SK-N-SH treated with all-trans-retinoic acid at 6 μM for 48 hours (cell line): ENCODE data around the gene C14orf119.

Experiments used
- RARB ChIP-seq: fragments of 250-450 bp; sonication (Bioruptor Pico); IDR thresholded peaks from 2 replicates; pipeline ENCODE4 v1.8.0; 2021; ENCODE audit warnings: mild to moderate bottlenecking, moderate library complexity
- TCF4 ChIP-seq: fragments of 250-450 bp; sonication (Bioruptor Pico); IDR thresholded peaks from 2 replicates; pipeline ENCODE4 v1.8.0; 2021; ENCODE audit warnings: mild to moderate bottlenecking, moderate library complexity, borderline replicate concordance
- TF ChIP-seq, protein P1 (sequence below): fragments of 250-450 bp; sonication (Bioruptor Pico); IDR thresholded peaks from 2 replicates; pipeline ENCODE4 v1.5.1; 2020; ENCODE audit warnings: low read depth, mild to moderate bottlenecking, moderate library complexity
- TF ChIP-seq, protein P2 (sequence below): fragments of 250-450 bp; sonication (Bioruptor Pico); IDR thresholded peaks from 2 replicates; pipeline ENCODE4 v1.8.0; 2020; ENCODE audit warnings: mild to moderate bottlenecking, moderate library complexity, borderline replicate concordance
- TF ChIP-seq, protein P3 (sequence below): fragments of 250-450 bp; sonication (Bioruptor Pico); IDR thresholded peaks from 2 replicates; pipeline ENCODE4 v1.8.0; 2021; ENCODE audit warnings: low read depth, mild to moderate bottlenecking, moderate library complexity, borderline replicate concordance

DNA sequence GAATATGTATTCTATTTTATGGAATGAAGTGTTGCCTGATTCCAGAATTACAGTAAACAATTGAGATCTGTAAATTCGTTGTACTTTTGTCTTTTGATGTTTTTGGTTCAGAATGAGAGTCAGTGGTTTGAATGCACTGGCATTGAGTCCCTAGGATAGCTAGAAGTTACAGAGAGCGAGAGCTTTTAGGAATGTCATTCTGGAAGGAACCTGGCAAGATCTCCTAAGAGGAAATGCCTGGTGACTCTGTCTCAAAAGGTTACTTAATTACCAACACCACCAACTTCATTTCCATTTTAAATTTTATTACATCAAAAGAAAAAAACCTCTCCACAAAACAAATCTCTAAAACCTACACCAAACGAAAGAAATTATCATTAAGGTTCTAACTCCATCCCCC lies 29.7 kb downstream of the C14orf119 start:
- TF ChIP-seq, protein P1, sequence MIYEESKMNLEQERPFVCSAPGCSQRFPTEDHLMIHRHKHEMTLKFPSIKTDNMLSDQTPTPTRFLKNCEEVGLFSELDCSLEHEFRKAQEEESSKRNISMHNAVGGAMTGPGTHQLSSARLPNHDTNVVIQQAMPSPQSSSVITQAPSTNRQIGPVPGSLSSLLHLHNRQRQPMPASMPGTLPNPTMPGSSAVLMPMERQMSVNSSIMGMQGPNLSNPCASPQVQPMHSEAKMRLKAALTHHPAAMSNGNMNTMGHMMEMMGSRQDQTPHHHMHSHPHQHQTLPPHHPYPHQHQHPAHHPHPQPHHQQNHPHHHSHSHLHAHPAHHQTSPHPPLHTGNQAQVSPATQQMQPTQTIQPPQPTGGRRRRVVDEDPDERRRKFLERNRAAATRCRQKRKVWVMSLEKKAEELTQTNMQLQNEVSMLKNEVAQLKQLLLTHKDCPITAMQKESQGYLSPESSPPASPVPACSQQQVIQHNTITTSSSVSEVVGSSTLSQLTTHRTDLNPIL (CRISPR knock-in tag) = no peak
- TF ChIP-seq, protein P2, sequence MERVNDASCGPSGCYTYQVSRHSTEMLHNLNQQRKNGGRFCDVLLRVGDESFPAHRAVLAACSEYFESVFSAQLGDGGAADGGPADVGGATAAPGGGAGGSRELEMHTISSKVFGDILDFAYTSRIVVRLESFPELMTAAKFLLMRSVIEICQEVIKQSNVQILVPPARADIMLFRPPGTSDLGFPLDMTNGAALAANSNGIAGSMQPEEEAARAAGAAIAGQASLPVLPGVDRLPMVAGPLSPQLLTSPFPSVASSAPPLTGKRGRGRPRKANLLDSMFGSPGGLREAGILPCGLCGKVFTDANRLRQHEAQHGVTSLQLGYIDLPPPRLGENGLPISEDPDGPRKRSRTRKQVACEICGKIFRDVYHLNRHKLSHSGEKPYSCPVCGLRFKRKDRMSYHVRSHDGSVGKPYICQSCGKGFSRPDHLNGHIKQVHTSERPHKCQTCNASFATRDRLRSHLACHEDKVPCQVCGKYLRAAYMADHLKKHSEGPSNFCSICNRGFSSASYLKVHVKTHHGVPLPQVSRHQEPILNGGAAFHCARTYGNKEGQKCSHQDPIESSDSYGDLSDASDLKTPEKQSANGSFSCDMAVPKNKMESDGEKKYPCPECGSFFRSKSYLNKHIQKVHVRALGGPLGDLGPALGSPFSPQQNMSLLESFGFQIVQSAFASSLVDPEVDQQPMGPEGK (CRISPR knock-in tag) = no peak
- TF ChIP-seq, protein P3, sequence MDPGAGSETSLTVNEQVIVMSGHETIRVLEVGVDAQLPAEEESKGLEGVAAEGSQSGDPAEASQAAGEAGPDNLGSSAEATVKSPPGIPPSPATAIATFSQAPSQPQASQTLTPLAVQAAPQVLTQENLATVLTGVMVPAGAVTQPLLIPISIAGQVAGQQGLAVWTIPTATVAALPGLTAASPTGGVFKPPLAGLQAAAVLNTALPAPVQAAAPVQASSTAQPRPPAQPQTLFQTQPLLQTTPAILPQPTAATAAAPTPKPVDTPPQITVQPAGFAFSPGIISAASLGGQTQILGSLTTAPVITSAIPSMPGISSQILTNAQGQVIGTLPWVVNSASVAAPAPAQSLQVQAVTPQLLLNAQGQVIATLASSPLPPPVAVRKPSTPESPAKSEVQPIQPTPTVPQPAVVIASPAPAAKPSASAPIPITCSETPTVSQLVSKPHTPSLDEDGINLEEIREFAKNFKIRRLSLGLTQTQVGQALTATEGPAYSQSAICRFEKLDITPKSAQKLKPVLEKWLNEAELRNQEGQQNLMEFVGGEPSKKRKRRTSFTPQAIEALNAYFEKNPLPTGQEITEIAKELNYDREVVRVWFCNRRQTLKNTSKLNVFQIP (CRISPR knock-in tag) = no peak
- TF ChIP-seq RARB (no peak), TCF4 (no peak)
